H1 (cell line): ENCODE data around the gene GALNT17. TPM values are rescaled to one million over a fixed set of nuclear protein-coding genes. Genes with fewer than 3 reads are reported as not detected.

ENCODE experiments used
- CTCF ChIA-PET: fragments of 300-600 bp; sonication (Branson Sonifier 250); formaldehyde crosslinking; loops from one replicate; lab custom pipeline; 2021; ENCODE audit not compliant: partially characterized antibody; lab: Charles Lee
- POLR2A ChIA-PET: fragments of 300-600 bp; sonication (Branson Sonifier 250); formaldehyde crosslinking; loops from one replicate; lab custom pipeline; 2021; ENCODE audit warnings: inconsistent platforms; ENCODE audit not compliant: partially characterized antibody; lab: Charles Lee
- DNase-seq, 2 experiments: peaks; one replicate each; pipeline versions ENCODE4 v3.0.0 to v3.0.0-alpha.2; 2010 to 2022; ENCODE audit warnings: low spot score in 2 of 2, low read depth in 1 of 2, mixed read lengths in 1 of 2
- FAIRE-seq: peaks from 2 replicates; lab custom pipeline; 2011; peaks lifted over from hg19 to GRCh38; lab: Jason Lieb, UNC
- H2AFZ ChIP-seq: 2 replicates; pipeline ENCODE4 v1.8.1; 2012; ENCODE audit warnings: low read length, inconsistent platforms
- H2AK5ac ChIP-seq: 2 replicates; pipeline ENCODE4 v1.6.1; 2013; ENCODE audit warnings: low read depth, low read length
- H2BK120ac ChIP-seq: replicated peaks from 2 replicates; pipeline ENCODE3; 2013; ENCODE audit warnings: low read depth, low read length, inconsistent platforms
- H2BK12ac ChIP-seq: 2 replicates; pipeline ENCODE4 v1.6.1; 2013; ENCODE audit warnings: low read depth, low read length
- H2BK15ac ChIP-seq: 2 replicates; pipeline ENCODE4 v1.6.1; 2013; ENCODE audit warnings: low read length
- H2BK20ac ChIP-seq: 2 replicates; pipeline ENCODE4 v1.6.1; 2013; ENCODE audit warnings: low read length
- H2BK5ac ChIP-seq: 2 replicates; pipeline ENCODE4 v1.6.1; 2013; ENCODE audit warnings: low read depth, low read length
- H3K14ac ChIP-seq: 2 replicates; pipeline ENCODE4 v1.6.1; 2013; ENCODE audit warnings: inconsistent platforms; ENCODE audit not compliant: insufficient read length
- H3K18ac ChIP-seq: 2 replicates; pipeline ENCODE4 v1.6.1; 2013; ENCODE audit warnings: low read length; ENCODE audit errors: extremely low read depth
- H3K23ac ChIP-seq: 2 replicates; pipeline ENCODE4 v1.6.1; 2013; ENCODE audit warnings: inconsistent platforms; ENCODE audit not compliant: insufficient read length
- H3K23me2 ChIP-seq: 2 replicates; pipeline ENCODE4 v1.6.1; 2013; ENCODE audit warnings: low read depth, low read length
- H3K27ac ChIP-seq: 2 replicates; pipeline ENCODE4 v1.6.1; 2011; ENCODE audit warnings: low read depth, low read length, inconsistent platforms
- H3K27me3 ChIP-seq, 4 experiments: replicated peaks in 1 of 4; 1 replicate in 1 of 4; 2 replicates in 3 of 4; pipeline versions ENCODE4 v1.6.1 to v1.8.1; 2011 to 2013; ENCODE audit warnings: low read length in 3 of 4, mild to moderate bottlenecking in 3 of 4, inconsistent platforms in 2 of 4, mixed read lengths in 2 of 4, moderate library complexity in 1 of 4; ENCODE audit not compliant: control insufficient read depth in 3 of 4, insufficient read depth in 3 of 4; ENCODE audit errors: extremely low read depth in 1 of 4
- H3K36me3 ChIP-seq, 4 experiments: 2 replicates each; pipeline versions ENCODE4 v1.6.1 to v1.8.1; 2011 to 2013; ENCODE audit warnings: mild to moderate bottlenecking in 4 of 4, low read length in 3 of 4, moderate library complexity in 2 of 4, control low read depth in 1 of 4, inconsistent platforms in 1 of 4; ENCODE audit not compliant: insufficient read depth in 4 of 4, control insufficient read depth in 2 of 4
- H3K4ac ChIP-seq: replicated peaks from 2 replicates; pipeline ENCODE3; 2013; ENCODE audit warnings: low read length, low read depth, mixed read lengths, inconsistent platforms; ENCODE audit not compliant: insufficient read length
- H3K4me1 ChIP-seq, 4 experiments: replicated peaks in 1 of 4; 1 replicate in 1 of 4; 2 replicates in 3 of 4; pipeline versions ENCODE4 v1.6.1 to v1.8.1; 2011 to 2013; ENCODE audit warnings: low read length in 3 of 4, inconsistent platforms in 2 of 4, mixed read lengths in 1 of 4; ENCODE audit not compliant: insufficient read depth in 4 of 4, control insufficient read depth in 3 of 4
- H3K4me2 ChIP-seq, 2 experiments: 2 replicates each; pipeline versions ENCODE4 v1.6.1 to v1.8.1; 2011 to 2013; ENCODE audit warnings: low read depth in 2 of 2, low read length in 2 of 2, control low read depth in 1 of 2, inconsistent platforms in 1 of 2, mild to moderate bottlenecking in 1 of 2; ENCODE audit not compliant: insufficient read depth in 1 of 2
- H3K4me3 ChIP-seq, 4 experiments: fragments of 200-600, 300-600 bp in 1 of 4; sonication (generic), shearing (Covaris generic), sonication (Bioruptor Twin) in 1 of 4; 2 replicates each; pipeline versions ENCODE4 v1.5.1 to v1.8.1; 2011 to 2016; ENCODE audit warnings: low read length in 4 of 4, low read depth in 3 of 4, control low read depth in 2 of 4, inconsistent platforms in 2 of 4, mild to moderate bottlenecking in 2 of 4, mixed read lengths in 1 of 4, moderate library complexity in 1 of 4; ENCODE audit not compliant: insufficient read depth in 2 of 4; ENCODE audit errors: extremely low read depth in 1 of 4
- H3K56ac ChIP-seq: replicated peaks from 2 replicates; pipeline ENCODE3; 2013; ENCODE audit warnings: low read depth, mild to moderate bottlenecking, mixed read lengths, low read length, inconsistent platforms; ENCODE audit not compliant: insufficient read length
- H3K79me1 ChIP-seq: 2 replicates; pipeline ENCODE4 v1.6.1; 2013; ENCODE audit warnings: low read depth, low read length, control low read depth
- H3K79me2 ChIP-seq, 2 experiments: 2 replicates each; pipeline versions ENCODE4 v1.6.1 to v1.8.1; 2012 to 2013; ENCODE audit warnings: low read length in 2 of 2, mild to moderate bottlenecking in 2 of 2, inconsistent platforms in 1 of 2; ENCODE audit not compliant: insufficient read depth in 2 of 2, control insufficient read depth in 1 of 2
- H3K9ac ChIP-seq, 4 experiments: replicated peaks in 1 of 4; 1 replicate in 1 of 4; 2 replicates in 3 of 4; pipeline versions ENCODE4 v1.6.1 to v1.8.1; 2011 to 2013; ENCODE audit warnings: low read depth in 3 of 4, low read length in 3 of 4, control low read depth in 2 of 4, mild to moderate bottlenecking in 2 of 4, moderate library complexity in 2 of 4, inconsistent platforms in 1 of 4; ENCODE audit errors: extremely low read depth in 1 of 4
- H3K9me3 ChIP-seq, 2 experiments: 2 replicates each; pipeline versions ENCODE4 v1.6.1 to v1.8.1; 2012 to 2013; ENCODE audit warnings: mild to moderate bottlenecking in 2 of 2, moderate library complexity in 2 of 2, control low read depth in 1 of 2, inconsistent platforms in 1 of 2, low read depth in 1 of 2, low read length in 1 of 2, mixed read lengths in 1 of 2; ENCODE audit not compliant: insufficient read depth in 2 of 2
- H4K20me1 ChIP-seq, 2 experiments: replicated peaks in 1 of 2; 2 replicates each; pipeline versions ENCODE3 to v1.8.1; 2011 to 2013; ENCODE audit warnings: inconsistent platforms in 2 of 2, low read length in 2 of 2, mild to moderate bottlenecking in 1 of 2; ENCODE audit not compliant: insufficient read depth in 2 of 2, control insufficient read depth in 1 of 2
- H4K5ac ChIP-seq: 2 replicates; pipeline ENCODE4 v1.6.1; 2013; ENCODE audit warnings: low read length, low read depth, mixed read lengths, inconsistent platforms; ENCODE audit not compliant: insufficient read length
- H4K8ac ChIP-seq: 2 replicates; pipeline ENCODE4 v1.8.0; 2013; ENCODE audit warnings: mild to moderate bottlenecking, moderate library complexity, low read length, inconsistent platforms; ENCODE audit not compliant: insufficient read depth; ENCODE audit errors: extremely low read depth
- H4K91ac ChIP-seq: replicated peaks from 2 replicates; pipeline ENCODE3; 2013; ENCODE audit warnings: low read length, mixed read lengths, inconsistent platforms; ENCODE audit not compliant: insufficient read length
- EP300 ChIP-seq, 2 experiments: IDR thresholded peaks; 1 replicate in 1 of 2; 2 replicates in 1 of 2; pipeline ENCODE4 v1.6.1; 2011 to 2012; ENCODE audit warnings: low read depth in 2 of 2, low read length in 2 of 2, mild to moderate bottlenecking in 2 of 2, borderline replicate concordance in 1 of 2, inconsistent platforms in 1 of 2, moderate library complexity in 1 of 2
- GABPA ChIP-seq: IDR thresholded peaks from 2 replicates; pipeline ENCODE4 v1.6.1; 2011; ENCODE audit warnings: mild to moderate bottlenecking, low read length, moderate library complexity, borderline replicate concordance; ENCODE audit not compliant: insufficient read depth
- KDM1A ChIP-seq: fragments of 200-600, 300-600 bp; sonication (generic); IDR thresholded peaks from 2 replicates; pipeline ENCODE4 v1.7.1; 2016; ENCODE audit warnings: mild to moderate bottlenecking, low read length, borderline replicate concordance
- KDM5A ChIP-seq: fragments of 200-600 bp; IDR thresholded peaks from 2 replicates; pipeline ENCODE4 v1.7.1; 2012; ENCODE audit warnings: mild to moderate bottlenecking, low read length, inconsistent platforms, mixed read lengths
- RFX5 ChIP-seq: IDR thresholded peaks from 2 replicates; pipeline ENCODE4 v1.6.1; 2011; ENCODE audit warnings: low read depth, low read length, improper control_type of control experiment, borderline replicate concordance
- RXRA ChIP-seq: IDR thresholded peaks from 2 replicates; pipeline ENCODE4 v1.6.1; 2011; ENCODE audit warnings: low read depth, mild to moderate bottlenecking, low read length, moderate library complexity; ENCODE audit not compliant: insufficient read depth
- SP2 ChIP-seq: IDR thresholded peaks from 2 replicates; pipeline ENCODE4 v1.6.1; 2012; ENCODE audit warnings: mild to moderate bottlenecking, low read length, inconsistent platforms
- ZNF274 ChIP-seq: IDR thresholded peaks from 2 replicates; pipeline ENCODE4 v1.7.0; 2012; ENCODE audit warnings: low read length, borderline replicate concordance; ENCODE audit errors: extremely low read depth
- WGBS, 2 experiments: shearing (Covaris generic) in 1 of 2; methylation state at CpG; one replicate each; pipeline versions ENCODE4 v1.1.6 to v1.1.7; 2013 to 2015; ENCODE audit warnings: low lambda C conversion rate in 2 of 2, mixed read lengths in 2 of 2, inconsistent platforms in 1 of 2, low coverage in 1 of 2, missing lambda C conversion rate in 1 of 2; ENCODE audit not compliant: insufficient replicate concordance in 2 of 2, insufficient coverage in 1 of 2, insufficient read length in 1 of 2; ENCODE audit errors: extremely low coverage in 1 of 2, missing lambda C conversion rate in 1 of 2; 5-methylcytosine and 5-hydroxymethylcytosine counted together
- polyA plus RNA-seq, 7 experiments: library from polyadenylated mRNA; depleted of rRNA in 3 of 7; stranded (reverse) in 5 of 7; unstranded in 2 of 7; fragments of >200 nt in 5 of 7; fragments of 200-250 nt in 2 of 7; gene quantifications; 1 replicate in 5 of 7; 2 replicates in 1 of 7; 4 replicates in 1 of 7; pipeline versions ENCODE4 v1.2.1 to v1.2.3, GENCODE V29; 2011 to 2013; ENCODE audit warnings: missing spikeins in 2 of 7, mixed read lengths in 2 of 7
- total RNA-seq: library from RNA; stranded (reverse); fragmentation: NEBNext Ultra II Directional; extraction: Animal tissue kit (Norgen Biotek cat#: 25700); gene quantifications from 2 replicates; pipeline ENCODE4 v1.2.1, GENCODE V29; 2021

Gene GALNT17
- total and polyA plus RNA-seq, 2 of the 8 experiments (the other 6 are each of a cell fraction or from before 2014, with no cell fraction given): 37.7 to 47.0 TPM

- Histone ChIP-seq H2AFZ (no peak overlapping the region), H3K27me3 (no peaks in the 10 kb centered on the region), H2BK20ac (no peak overlapping the region), H3K14ac (no peak overlapping the region), H3K79me2 (peaks cover 0 to 38% of the 10 kb centered on the region in 2 experiments; a peak in 2 of 4 replicates), H4K20me1 (peaks cover 0 to 4% of the 10 kb centered on the region in 2 experiments), H3K4me2 (no peak overlapping the region), H3K18ac (no peak overlapping the region), H3K9ac (no peak overlapping the region), H4K5ac (peak overlapping the region; percentile 6), H3K9me3 (no peaks in the 10 kb centered on the region), H2BK12ac (no peak overlapping the region), H3K4ac (no peak overlapping the region), H3K56ac (no peak overlapping the region)
- no peak for DNase-seq
- TF ChIP-seq RFX5: no peak
- TF ChIP-seq RXRA: no peak
- TF ChIP-seq GABPA: no peak
- no peak for TF ChIP-seq KDM5A
- no peak for TF ChIP-seq ZNF274
- TF ChIP-seq KDM1A: no peak
- TF ChIP-seq EP300 (IDR thresholded peaks at IDR 0.05; ENCODE audit: borderline replicate concordance in 1 of 2, low read depth in 2 of 2, low read length in 2 of 2): no peak
- no peak for TF ChIP-seq SP2
- TF ChIP-seq, all 59 proteins: peak for 0
- no peak overlapping the region for H4K8ac ChIP-seq
- H2BK15ac ChIP-seq: no peak overlapping the region
- peaks cover 0 to 7% (median 3%) of the 10 kb centered on the region in 4 experiments; a peak in 3 of 7 replicates for H3K4me1 ChIP-seq
- peaks cover 5% of the 10 kb centered on the region; the same call in 1 of the 2 replicates for H3K79me1 ChIP-seq
- no peak overlapping the region for H2AK5ac ChIP-seq
- POLR2A ChIA-PET: interaction anchor here (2.2 kb wide), 1 partner anchor 13 kb away, joined by 6 read pairs; no protein-coding TSS in a partner anchor
- peak overlapping the region; percentile 44 for H4K91ac ChIP-seq
- H3K27ac ChIP-seq: no peak overlapping the region
- no peak for FAIRE-seq
- peak overlapping the region; percentile 60; the same call in 1 of the 2 replicates for H2BK5ac ChIP-seq
- no peak overlapping the region for H2BK120ac ChIP-seq
- CTCF ChIA-PET: interaction anchor here (0.7 to 1.1 kb wide), 2 partner anchors 36 to 94 kb away, joined by 3 read pairs; no protein-coding TSS in a partner anchor
- no peak overlapping the region for H3K4me3 ChIP-seq
- no peak overlapping the region for H3K23ac ChIP-seq
- H3K36me3 ChIP-seq: peaks cover 0 to 3% (median 0%) of the 10 kb centered on the region in 4 experiments; a peak in 3 of 8 replicates
- no peaks in the 10 kb centered on the region for H3K23me2 ChIP-seq
- 81% methylated on average over 5 of the region's 5 CpGs; no CpG with 5 or more reads in 1 of the 2 experiments for WGBS, 2 experiments
These were observed 253.4 kb downstream of the GALNT17 start for GRCh38 chr7:71385330-71385729.
